Activated naive CD4-positive, alpha-beta T cell treated with anti-CD3 and anti-CD28 coated beads, Interleukin-2, amount 50 U/mL, for 16 hours (primary cell): Measurements from ENCODE around the gene MPIG6B.

Experiments used
- DNase-seq: peaks from one replicate; pipeline ENCODE4 v3.0.0-alpha.2; 2020

The MPIG6B gene

DNA sequence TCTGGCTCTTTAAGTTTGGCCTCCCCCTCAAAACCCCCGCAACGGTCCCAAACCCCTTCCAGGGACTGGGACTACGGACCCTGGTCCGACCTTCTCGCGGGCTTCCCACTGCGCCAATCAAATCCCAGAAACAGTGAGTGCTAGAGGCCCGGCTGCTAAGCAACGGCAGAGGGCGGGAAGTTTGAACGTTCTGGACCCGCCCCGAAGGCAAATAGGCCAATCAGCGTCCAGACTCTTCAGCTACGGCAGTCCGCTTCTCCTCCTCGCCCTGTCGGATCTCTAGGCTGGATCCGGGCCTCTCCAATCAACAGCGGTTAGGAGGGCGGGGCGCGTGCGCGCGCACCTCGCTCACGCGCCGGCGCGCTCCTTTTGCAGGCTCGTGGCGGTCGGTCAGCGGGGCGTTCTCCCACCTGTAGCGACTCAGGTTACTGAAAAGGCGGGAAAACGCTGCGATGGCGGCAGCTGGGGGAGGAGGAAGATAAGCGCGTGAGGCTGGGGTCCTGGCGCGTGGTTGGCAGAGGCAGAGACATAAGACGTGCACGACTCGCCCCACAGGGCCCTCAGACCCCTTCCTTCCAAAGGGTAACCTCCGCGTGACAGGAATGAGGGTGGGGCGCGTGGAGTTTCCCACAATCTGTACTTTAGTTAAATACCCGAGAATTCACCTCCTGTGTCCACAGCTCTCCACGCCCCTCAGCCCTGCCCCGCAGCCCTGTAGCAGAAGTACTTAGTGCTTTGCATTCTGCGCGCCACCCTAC, 16.6 kb downstream of the MPIG6B start, which contains the start of gene MSH5:
MSH5 (plus strand) TSS at position 367 of the 758 bp plus-strand sequence. CDS start 462 bp downstream, outside the sequence.
- DNase-seq = peak; percentile 95

GRCh38 chr6:31740397-31741223, 17.4 kb downstream of the MPIG6B start:
- no peak for DNase-seq

- no peak for DNase-seq
These were observed 18.6 kb downstream of the MPIG6B start for GRCh38 chr6:31741815-31742214.

DNA sequence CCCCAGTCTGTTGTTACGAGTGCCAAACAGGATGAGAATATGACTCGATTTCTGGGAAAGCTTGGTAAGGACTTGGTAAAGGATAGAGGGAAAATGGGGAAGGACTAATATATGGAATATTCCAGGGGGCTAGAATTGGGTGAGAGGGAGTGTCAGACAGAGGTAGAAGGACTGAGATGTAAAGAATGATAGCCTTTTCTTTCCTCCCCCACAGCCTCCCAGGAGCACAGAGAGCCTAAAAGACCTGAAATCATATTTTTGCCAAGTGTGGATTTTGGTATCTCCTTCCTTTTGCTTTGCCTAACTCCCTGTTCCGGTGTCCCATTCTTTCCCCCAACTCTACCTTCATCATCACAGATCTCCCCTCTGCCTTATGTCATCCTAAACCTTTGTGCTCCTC, 19.7 kb downstream of the MPIG6B start:
- no peak for DNase-seq

- no peak for DNase-seq
These were observed 21.2 kb downstream of the MPIG6B start for GRCh38 chr6:31744422-31744821.

- DNase-seq = no peak
These were observed 26.3 kb downstream of the MPIG6B start for GRCh38 chr6:31749301-31750036.

DNA sequence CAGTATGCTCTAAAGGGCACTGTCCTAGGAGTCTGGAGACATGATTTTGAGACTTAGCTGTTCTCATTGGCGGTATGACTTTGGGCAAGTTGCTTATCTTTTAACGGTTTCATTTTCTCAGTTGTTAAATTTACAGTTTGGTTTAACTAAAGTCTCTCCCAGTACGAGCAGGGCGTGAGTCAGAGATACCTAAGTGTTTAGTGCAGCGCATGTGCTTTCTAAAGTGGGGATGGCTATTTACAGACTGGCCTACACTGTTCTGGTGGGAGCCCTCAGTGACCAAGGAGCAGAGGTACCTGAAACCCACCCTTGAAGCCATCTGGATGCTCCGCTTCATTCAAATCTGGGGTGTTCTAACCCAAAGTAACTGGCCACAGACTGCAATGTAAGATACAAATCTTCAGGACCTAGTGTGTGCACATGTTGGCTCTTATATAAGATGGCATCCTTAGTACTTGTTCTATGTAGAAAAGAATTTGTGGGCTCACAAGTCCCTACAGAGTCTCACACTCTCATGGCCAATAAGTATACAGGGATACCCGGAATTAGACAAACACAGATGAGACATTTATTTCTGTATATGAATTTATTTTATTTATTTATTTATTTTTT, 27.3 kb downstream of the MPIG6B start:
- no peak for DNase-seq

GRCh38 chr6:31752739-31753319, 29.7 kb downstream of the MPIG6B start:
- no peak for DNase-seq

DNA sequence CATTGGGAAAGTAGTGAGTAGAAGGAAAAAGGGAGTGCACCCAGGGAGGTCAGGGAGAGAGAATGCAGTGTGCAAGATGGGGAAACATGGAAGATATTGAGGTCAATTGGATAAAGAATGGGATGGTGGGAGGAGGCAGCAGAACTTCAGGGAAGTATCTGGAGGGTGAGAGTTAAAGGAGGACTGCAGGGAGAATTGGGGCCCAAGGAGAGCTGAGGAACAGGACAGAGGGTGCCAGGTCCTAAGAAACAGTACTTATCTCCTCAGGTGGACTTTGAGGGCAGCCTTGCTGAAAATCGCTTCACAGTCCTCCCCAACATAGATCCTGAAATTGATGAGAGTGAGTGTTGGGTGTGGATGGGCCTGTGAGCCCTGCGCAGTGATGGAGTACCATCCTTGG, 35.1 kb downstream of the MPIG6B start:
- DNase-seq = no peak

- DNase-seq = no peak
These were observed 37.6 kb downstream of the MPIG6B start for GRCh38 chr6:31760790-31761189.

GRCh38 chr6:31761343-31761742, 38.2 kb downstream of the MPIG6B start:
- DNase-seq = no peak

GRCh38 chr6:31762356-31762755, 39.2 kb downstream of the MPIG6B start, which contains the start of gene SAPCD1:
SAPCD1 (plus strand) TSS chr6:31762656; CDS start chr6:31763055, 399 bp downstream.
- DNase-seq = no peak

DNA sequence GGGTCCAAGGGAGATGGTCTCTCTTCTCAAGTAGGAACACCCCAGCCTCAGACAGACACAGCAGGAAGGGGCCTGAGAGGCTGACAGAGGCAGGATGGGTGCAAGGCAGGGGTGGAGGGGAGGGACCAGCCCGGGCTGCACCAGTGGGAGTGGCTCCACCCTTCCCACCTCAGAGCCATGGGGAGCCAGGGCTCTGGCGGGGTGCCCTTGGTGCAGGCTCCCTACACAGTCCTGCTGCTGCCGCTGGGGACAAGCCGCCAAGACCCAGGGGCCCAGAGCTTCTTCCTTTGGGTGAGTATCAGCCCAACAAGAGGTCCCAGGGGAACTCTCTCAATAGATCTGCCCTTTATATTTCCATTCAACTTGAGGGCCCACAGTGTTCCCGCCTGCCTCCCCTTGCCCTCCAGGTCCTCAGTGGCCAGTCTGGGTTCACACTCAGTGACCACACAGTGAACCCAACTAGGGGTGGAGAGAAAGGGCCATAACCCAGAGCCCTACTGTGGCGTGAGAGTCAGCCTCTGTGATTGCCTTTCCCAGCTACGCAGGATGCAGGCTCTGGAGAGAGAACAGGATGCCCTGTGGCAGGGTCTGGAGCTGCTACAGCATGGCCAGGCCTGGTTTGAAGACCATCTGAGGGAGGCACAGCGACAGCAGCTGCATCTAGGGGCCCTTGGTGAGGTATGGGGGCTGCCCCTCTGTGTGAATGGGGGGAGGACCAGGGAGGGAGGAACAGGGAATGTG, 39.9 kb downstream of the MPIG6B start:
- DNase-seq = no peak

DNA sequence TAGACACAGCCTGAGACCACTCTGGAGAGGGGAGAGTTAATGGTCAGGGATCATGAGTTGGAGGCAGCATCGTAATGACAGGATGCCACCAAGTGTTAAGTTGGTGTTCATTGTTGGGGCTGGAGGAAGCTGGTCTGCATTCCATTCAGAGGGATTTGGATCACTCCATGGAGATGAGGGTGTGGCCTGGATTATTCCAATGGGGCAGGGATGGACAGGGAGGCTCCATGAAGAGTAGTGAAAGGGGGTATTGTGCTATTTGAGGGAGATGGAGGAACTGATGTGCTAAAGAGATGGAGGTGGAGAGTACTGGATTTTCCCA, 40.4 kb downstream of the MPIG6B start:
- DNase-seq = no peak

GRCh38 chr6:31764198-31764597, 41.0 kb downstream of the MPIG6B start:
- no peak for DNase-seq

DNA sequence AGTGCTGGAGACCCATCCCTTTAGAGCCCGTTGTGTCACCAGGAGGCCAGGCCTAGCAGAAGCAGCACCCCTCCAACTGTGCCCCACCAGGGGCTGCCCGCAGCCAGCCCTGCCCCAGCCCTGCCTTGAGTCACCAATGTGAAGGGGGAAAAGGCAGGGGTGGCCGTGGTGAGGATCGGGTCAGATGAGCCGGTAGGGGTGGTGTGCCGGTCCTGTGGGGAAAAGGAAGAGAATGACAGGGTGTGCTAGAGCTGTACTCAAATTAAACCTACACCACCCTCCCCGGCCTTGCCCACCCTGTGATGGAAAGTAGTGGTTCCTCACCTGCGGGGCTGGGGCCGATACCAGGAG, 42.4 kb downstream of the MPIG6B start:
- no peak for DNase-seq

DNA sequence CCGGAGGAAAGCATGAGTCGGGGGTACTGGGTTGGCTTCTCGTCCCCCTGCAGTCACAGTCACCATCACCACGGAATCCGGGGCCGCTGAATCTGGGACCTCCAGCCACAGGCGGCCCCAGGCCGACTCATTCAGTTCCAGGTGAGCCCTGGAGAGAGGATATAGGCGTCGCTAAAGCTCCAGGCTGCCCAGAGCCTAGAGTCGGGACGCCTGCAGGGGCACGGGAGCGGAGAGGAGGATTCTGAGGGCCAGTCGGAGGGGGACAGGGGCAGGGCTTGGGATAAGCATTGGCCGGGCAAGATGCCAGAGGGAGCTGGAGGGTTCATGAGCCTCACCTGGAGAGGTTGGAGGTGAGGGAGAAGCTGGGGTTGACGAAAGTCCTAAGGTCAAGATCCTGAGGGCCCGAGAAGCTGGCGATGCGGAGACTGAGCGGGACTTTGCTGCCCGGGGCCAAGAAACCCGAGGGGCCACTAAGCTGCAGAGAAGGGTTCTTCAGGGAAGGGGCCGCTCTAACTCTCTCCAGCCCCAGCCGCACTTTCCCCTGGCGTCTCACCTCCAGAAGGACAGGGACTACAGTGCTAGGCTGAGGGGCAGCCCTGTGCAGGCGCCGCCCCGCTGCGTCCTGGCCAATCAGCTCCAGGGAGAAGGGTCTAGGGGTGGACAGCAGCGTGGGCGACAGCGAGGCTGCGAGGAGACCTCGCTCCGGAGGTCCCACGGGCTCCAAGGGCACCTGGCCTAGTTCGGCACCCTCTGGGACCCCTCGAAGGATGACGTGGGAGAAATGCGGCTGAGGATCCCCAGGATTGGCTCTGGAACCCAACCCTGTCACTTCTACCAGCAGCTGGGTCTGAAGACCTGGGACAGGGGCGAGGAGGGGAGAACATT, 43.0 kb downstream of the MPIG6B start:
- DNase-seq = no peak

DNA sequence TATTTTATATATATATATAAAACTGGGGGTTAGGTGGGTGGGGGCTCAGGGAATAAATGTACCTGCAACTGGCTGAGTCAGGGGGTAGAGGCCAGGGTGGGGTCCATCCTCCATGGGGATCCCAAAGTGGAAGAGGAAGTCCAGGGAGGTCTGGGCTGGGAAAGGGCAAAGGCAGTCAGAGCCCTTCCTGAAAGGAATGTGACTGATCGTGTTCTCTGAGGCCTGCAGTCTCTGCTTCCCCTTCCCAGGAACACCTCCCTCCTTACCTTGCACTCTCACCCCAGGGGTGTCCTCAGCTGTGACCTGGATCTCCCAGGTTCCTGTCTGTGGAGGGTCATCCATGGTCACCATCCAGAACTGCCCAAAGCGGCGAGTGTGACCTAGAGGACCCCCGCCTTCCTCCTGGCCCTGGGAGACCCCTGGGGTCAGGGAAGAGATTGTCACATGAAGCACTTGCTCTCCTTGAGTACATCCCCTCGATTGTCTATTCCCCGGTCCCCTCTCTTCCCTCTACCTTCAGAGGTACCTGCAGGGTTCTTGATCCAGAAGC, 44.0 kb downstream of the MPIG6B start:
- DNase-seq = no peak

DNA sequence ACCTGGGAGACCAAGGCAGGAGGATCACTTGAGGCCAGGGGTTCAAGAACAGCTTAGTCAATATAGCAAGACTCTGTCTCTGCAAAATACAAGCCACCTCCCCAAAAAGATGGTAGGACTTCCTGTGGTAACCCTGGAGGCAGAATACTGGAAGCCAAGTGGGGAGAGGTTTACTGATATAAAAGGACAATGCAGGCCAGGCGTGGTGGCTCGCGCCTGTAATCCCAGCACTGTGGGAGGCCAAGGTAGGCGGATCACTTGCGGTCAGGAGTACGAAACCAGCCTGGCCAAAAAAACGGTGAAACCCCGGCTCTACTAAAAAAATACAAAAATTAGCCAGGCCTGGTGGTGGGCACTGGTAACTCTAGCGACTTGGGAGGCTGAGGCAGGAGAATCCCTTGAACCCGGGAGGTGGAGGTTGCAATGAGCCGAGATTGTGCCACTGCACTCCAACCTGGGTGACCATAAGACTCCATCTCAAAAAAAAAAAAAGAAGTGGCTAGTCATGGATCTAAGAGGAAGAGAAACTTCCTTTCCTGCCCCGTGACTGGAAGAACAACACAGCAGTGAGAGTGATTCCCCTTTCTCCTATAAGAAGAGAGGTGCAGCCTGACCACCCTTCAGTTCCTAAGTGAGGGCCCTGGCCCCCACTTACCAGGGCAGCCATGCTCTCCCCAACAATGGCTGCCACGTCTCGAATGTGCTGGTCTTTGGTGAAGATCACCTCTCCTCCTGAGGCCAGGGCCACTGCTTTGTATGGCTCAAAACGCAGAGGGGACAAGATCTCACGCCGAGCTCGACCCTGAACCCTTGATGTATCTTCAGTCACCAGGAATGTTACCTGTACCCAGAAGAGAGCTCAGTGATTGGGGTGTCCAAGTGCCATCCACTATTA, 45.4 kb downstream of the MPIG6B start:
- DNase-seq = no peak
